GM18508 (cell line): ENCODE measurements around the gene NFIB.

ENCODE experiments used
- ATAC-seq: cut with Tn5 transposase; IDR thresholded peaks from one replicate; pipeline ENCODE4 v1.9.1; 2021; ENCODE audit warnings: moderate number of reproducible peaks; ENCODE audit not compliant: insufficient read depth, unreplicated experiment

Gene NFIB

GRCh38 chr9:14221558-14221957, 92.4 kb downstream of the NFIB start:
- ATAC-seq = no peak

- no peak for ATAC-seq
These were observed 92.8 kb downstream of the NFIB start for GRCh38 chr9:14221119-14221518.

- no peak for ATAC-seq
These were observed 93.7 kb downstream of the NFIB start for GRCh38 chr9:14220256-14220655.

- ATAC-seq = no peak
These were observed 94.1 kb downstream of the NFIB start for GRCh38 chr9:14219850-14220249.

GRCh38 chr9:14218253-14218652, 95.7 kb downstream of the NFIB start:
- ATAC-seq = no peak

GRCh38 chr9:14216612-14217194, 97.2 kb downstream of the NFIB start:
- ATAC-seq = no peak

GRCh38 chr9:14215614-14216013, 98.3 kb downstream of the NFIB start:
- ATAC-seq = no peak

GRCh38 chr9:14214693-14215092, 99.2 kb downstream of the NFIB start:
- no peak for ATAC-seq

- ATAC-seq = no peak
These were observed 99.8 kb downstream of the NFIB start for GRCh38 chr9:14214065-14214684.

GRCh38 chr9:14213504-14213903, 100.4 kb downstream of the NFIB start:
- ATAC-seq = no peak

GRCh38 chr9:14212697-14213420, 101.1 kb downstream of the NFIB start:
- no peak for ATAC-seq

GRCh38 chr9:14212077-14212476, 101.9 kb downstream of the NFIB start:
- no peak for ATAC-seq

- ATAC-seq = no peak
These were observed 102.4 kb downstream of the NFIB start for GRCh38 chr9:14211564-14211963.

GRCh38 chr9:14210428-14210827, 103.5 kb downstream of the NFIB start:
- no peak for ATAC-seq

- no peak for ATAC-seq
These were observed 104.3 kb downstream of the NFIB start for GRCh38 chr9:14209399-14210345.

GRCh38 chr9:14207352-14207995, 106.5 kb downstream of the NFIB start:
- no peak for ATAC-seq

GRCh38 chr9:14205463-14205862, 108.5 kb downstream of the NFIB start:
- ATAC-seq = no peak

- ATAC-seq = no peak
These were observed 110.4 kb downstream of the NFIB start for GRCh38 chr9:14203356-14204056.

- ATAC-seq = no peak
These were observed 115.0 kb downstream of the NFIB start for GRCh38 chr9:14198841-14199455.
